K562 (cell line): ENCODE results near the gene TTC33. TPM values are rescaled to one million over a fixed set of nuclear protein-coding genes. Genes with fewer than 3 reads are reported as not detected.
A peak's percentile ranks its signal among the peaks of the same experiment; 100 is the strongest.

ENCODE experiments used
- CREB1 ChIP-seq, 2 experiments: sonication (generic) in 1 of 2; formaldehyde crosslinking in 1 of 2; IDR thresholded peaks; 2 replicates each; pipeline versions ENCODE4 v1.6.1 to v1.8.0; 2012 to 2022; ENCODE audit warnings: inconsistent platforms in 1 of 2, mild to moderate bottlenecking in 1 of 2, missing genetic modification reagents in 1 of 2, moderate library complexity in 1 of 2
- ETV5 ChIP-seq: sonication (generic); formaldehyde crosslinking; IDR thresholded peaks from 2 replicates; pipeline ENCODE4 v1.4.0; 2020; ENCODE audit warnings: low read depth, mild to moderate bottlenecking, missing genetic modification reagents
- HDAC1 ChIP-seq, 2 experiments: fragments of 450-650 bp; IDR thresholded peaks; 2 replicates each; pipeline ENCODE4 v1.6.1; 2016 to 2017; ENCODE audit warnings: inconsistent platforms in 1 of 2, mild to moderate bottlenecking in 1 of 2, moderate library complexity in 1 of 2
- HLTF ChIP-seq: fragments of 450-650 bp; IDR thresholded peaks from 2 replicates; pipeline ENCODE4 v1.6.1; 2016
- MED1 ChIP-seq: sonication (generic); formaldehyde crosslinking; IDR thresholded peaks from 2 replicates; pipeline ENCODE4 v1.8.1; 2023; ENCODE audit warnings: missing genetic modification reagents, borderline replicate concordance
- MYNN ChIP-seq, 2 experiments: sonication (generic); formaldehyde crosslinking in 1 of 2; IDR thresholded peaks; 2 replicates each; pipeline versions ENCODE4 v1.5.0 to v1.6.1; 2016 to 2020; ENCODE audit warnings: antibody characterized with exemption in 1 of 2, missing genetic modification reagents in 1 of 2
- PML ChIP-seq: IDR thresholded peaks from 2 replicates; pipeline ENCODE4 v1.6.1; 2012; ENCODE audit warnings: low read length, inconsistent platforms
- PYGO2 ChIP-seq: fragments of 450-650 bp; IDR thresholded peaks from 2 replicates; pipeline ENCODE4 v1.6.1; 2016; ENCODE audit warnings: mild to moderate bottlenecking, missing genetic modification characterization, moderate library complexity, missing compliant biosample characterization
- SLC30A9 ChIP-seq: fragments of 250-450 bp; sonication (Bioruptor Pico); IDR thresholded peaks from 2 replicates; pipeline ENCODE4 v1.8.0; 2022; ENCODE audit warnings: mild to moderate bottlenecking, moderate library complexity
- ZNF431 ChIP-seq: sonication (generic); formaldehyde crosslinking; IDR thresholded peaks from 2 replicates; pipeline ENCODE4 v1.8.0; 2022; ENCODE audit warnings: mild to moderate bottlenecking, missing genetic modification reagents
- ZNF668 ChIP-seq: fragments of 250-450 bp; sonication (Bioruptor Pico); IDR thresholded peaks from 2 replicates; pipeline ENCODE4 v1.8.0; 2022; ENCODE audit warnings: mild to moderate bottlenecking, inconsistent platforms
- polyA plus RNA-seq, 8 experiments: library from polyadenylated mRNA; depleted of rRNA in 4 of 8; stranded (reverse) in 5 of 8; unstranded in 3 of 8; fragments of >200 nt; fragmentation: Nextera tagmentation in 2 of 8; fragmentation: Illumina TruSeq in 1 of 8; extraction: Ambion mirVana in 2 of 8; extraction: Trizol in 1 of 8; gene quantifications; 2 replicates each; pipeline versions ENCODE4 v1.2.1 to v1.2.3, GENCODE V29; 2011 to 2014; ENCODE audit warnings: inconsistent platforms in 1 of 8, missing spikeins in 1 of 8
- total RNA-seq, 7 experiments: library from RNA; depleted of rRNA in 6 of 7; stranded (reverse); fragments of >200 nt in 6 of 7; fragmentation: Illumina TruSeq in 2 of 7; extraction: Trizol in 2 of 7; gene quantifications; 2 replicates each; pipeline versions ENCODE4 v1.2.1 to v1.2.3, GENCODE V29; 2011 to 2021; ENCODE audit warnings: low replicate concordance in 1 of 7
- TF ChIP-seq, protein P1 (sequence below): fragments of 450-650 bp; IDR thresholded peaks from 2 replicates; pipeline ENCODE4 v1.6.1; 2016; ENCODE audit warnings: low read depth
- TF ChIP-seq, protein P2 (sequence below), 2 experiments: fragments of 450-650 bp in 1 of 2; sonication (generic) in 1 of 2; formaldehyde crosslinking in 1 of 2; IDR thresholded peaks in 1 of 2; conservative IDR thresholded peaks in 1 of 2; 2 replicates each; pipeline versions ENCODE4 v1.6.1 to v1.8.1; 2016 to 2023; ENCODE audit warnings: mild to moderate bottlenecking in 2 of 2, moderate library complexity in 2 of 2, inconsistent platforms in 1 of 2, missing genetic modification reagents in 1 of 2

Gene TTC33
- total and polyA plus RNA-seq, 9 of the 15 experiments (the other 6 are each of a cell fraction or from before 2014, with no cell fraction given): 11.5 to 24.9 (median 21.1) TPM

DNA sequence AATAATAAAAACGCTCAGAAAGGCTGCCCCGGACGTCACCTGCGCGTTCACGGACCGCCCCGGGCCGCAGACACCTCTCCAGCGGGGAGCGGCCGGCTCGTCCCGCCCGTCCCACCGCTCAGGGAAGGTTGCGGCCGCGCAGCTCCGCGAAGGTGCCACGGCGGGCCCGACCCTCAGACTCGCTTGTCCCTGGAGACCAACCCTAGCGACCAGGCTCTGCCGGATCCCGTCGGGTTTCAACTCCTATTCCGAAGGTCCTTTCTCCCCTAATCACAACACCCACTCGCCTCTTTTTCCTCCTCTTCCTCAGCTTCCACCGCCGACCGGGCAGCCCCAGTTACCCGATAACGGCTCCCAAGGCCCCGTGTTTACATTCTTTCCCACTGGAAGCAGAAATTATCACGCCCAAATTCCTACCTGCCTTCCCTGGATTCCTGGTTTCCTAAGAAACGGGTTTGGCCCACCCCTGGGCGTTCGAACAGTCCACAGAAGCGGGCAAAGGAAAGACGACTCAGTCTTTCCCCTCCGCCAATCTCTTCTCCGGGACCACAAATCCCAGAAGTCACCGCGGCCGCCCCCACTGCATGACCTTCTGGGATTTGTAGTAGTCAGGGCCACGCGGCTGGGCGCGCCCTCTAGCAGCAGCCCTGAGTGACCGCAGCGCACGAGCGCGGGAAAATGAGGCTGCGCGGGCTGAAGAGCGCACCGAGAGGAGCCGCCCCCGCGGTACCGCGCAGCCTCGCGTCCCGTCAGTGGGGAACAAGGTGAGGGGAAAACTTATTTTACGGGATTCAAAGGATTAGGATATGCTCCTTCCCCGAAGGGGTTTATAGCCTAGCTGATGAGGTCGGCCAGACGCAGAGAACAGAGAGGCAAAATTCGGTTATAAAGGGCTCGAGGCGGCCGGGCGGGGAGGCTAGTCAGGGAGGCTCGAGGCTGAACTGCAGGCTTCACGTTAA is at the start of gene TTC33 (continued):
- TF ChIP-seq HDAC1 (IDR thresholded peaks at IDR 0.05) (peak in 1 of 2 experiments; percentile 43; a peak in 1 of 4 replicates), PYGO2 (tag) (no peak), ETV5 (CRISPR knock-in tag) (0 out of 2 replicates have a peak, but pooled peaks have one; percentile 66), SLC30A9 (CRISPR knock-in tag) (no peak), PML (no peak), ZNF431 (CRISPR knock-in tag) (peak; percentile 75; the same call in 1 of the 2 replicates), MYNN (IDR thresholded peaks at IDR 0.05) (peak; percentile 43; the same call in 1 of the 2 replicates), MYNN (CRISPR knock-in tag; IDR thresholded peaks at IDR 0.05) (no peak), MED1 (no peak), ZNF668 (CRISPR knock-in tag) (no peak), CREB1 (IDR thresholded peaks at IDR 0.05) (peak; percentile 83), CREB1 (CRISPR knock-in tag; IDR thresholded peaks at IDR 0.05) (peak; percentile 88), HLTF (peak; percentile 71; the same call in 1 of the 2 replicates)
- TF ChIP-seq, protein P1, sequence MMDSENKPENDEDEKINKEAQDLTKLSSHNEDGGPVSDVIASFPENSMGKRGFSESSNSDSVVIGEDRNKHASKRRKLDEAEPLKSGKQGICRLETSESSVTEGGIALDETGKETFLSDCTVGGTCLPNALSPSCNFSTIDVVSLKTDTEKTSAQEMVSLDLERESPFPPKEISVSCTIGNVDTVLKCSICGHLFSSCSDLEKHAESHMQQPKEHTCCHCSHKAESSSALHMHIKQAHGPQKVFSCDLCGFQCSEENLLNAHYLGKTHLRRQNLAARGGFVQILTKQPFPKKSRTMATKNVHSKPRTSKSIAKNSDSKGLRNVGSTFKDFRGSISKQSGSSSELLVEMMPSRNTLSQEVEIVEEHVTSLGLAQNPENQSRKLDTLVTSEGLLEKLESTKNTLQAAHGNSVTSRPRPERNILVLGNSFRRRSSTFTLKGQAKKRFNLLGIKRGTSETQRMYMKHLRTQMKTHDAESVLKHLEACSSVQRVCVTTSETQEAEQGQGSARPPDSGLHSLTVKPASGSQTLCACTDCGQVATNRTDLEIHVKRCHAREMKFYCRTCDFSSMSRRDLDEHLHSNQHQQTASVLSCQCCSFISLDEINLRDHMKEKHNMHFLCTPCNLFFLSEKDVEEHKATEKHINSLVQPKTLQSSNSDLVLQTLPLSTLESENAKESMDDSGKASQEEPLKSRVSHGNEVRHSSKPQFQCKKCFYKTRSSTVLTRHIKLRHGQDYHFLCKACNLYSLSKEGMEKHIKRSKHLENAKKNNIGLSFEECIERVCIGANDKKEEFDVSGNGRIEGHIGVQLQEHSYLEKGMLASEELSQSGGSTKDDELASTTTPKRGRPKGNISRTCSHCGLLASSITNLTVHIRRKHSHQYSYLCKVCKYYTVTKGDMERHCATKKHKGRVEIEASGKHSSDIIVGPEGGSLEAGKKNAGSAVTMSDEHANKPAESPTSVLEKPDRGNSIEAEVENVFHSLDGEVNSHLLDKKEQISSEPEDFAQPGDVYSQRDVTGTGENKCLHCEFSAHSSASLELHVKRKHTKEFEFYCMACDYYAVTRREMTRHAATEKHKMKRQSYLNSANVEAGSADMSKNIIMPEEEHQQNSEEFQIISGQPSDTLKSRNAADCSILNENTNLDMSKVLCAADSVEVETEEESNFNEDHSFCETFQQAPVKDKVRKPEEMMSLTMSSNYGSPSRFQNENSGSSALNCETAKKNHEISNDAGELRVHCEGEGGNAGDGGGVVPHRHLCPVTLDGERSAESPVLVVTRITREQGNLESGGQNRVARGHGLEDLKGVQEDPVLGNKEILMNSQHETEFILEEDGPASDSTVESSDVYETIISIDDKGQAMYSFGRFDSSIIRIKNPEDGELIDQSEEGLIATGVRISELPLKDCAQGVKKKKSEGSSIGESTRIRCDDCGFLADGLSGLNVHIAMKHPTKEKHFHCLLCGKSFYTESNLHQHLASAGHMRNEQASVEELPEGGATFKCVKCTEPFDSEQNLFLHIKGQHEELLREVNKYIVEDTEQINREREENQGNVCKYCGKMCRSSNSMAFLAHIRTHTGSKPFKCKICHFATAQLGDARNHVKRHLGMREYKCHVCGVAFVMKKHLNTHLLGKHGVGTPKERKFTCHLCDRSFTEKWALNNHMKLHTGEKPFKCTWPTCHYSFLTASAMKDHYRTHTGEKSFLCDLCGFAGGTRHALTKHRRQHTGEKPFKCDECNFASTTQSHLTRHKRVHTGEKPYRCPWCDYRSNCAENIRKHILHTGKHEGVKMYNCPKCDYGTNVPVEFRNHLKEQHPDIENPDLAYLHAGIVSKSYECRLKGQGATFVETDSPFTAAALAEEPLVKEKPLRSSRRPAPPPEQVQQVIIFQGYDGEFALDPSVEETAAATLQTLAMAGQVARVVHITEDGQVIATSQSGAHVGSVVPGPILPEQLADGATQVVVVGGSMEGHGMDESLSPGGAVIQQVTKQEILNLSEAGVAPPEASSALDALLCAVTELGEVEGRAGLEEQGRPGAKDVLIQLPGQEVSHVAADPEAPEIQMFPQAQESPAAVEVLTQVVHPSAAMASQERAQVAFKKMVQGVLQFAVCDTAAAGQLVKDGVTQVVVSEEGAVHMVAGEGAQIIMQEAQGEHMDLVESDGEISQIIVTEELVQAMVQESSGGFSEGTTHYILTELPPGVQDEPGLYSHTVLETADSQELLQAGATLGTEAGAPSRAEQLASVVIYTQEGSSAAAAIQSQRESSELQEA: no peak
- TF ChIP-seq, protein P2, sequence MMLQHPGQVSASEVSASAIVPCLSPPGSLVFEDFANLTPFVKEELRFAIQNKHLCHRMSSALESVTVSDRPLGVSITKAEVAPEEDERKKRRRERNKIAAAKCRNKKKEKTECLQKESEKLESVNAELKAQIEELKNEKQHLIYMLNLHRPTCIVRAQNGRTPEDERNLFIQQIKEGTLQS (IDR thresholded peaks at IDR 0.05): peak; percentile 30; the same call in 1 of the 2 replicates
- TF ChIP-seq, protein P2 (CRISPR knock-in tag; conservative IDR thresholded peaks at IDR 0.05): peak; percentile 84
